Measurements from ENCODE around the gene TPRKB. TPM values are rescaled to one million over a fixed set of nuclear protein-coding genes. Genes with fewer than 3 reads are reported as not detected.

Gene TPRKB
- total and polyA plus RNA-seq, 9 of the 15 experiments (the other 6 are each of a cell fraction or from before 2014, with no cell fraction given), result 55.6 to 250 (median 112) TPM

- no peak for TF ChIP-seq STAT6 (CRISPR knock-in tag; IDR thresholded peaks at IDR 0.05)
- no peak for TF ChIP-seq ZNF324 (CRISPR knock-in tag; IDR thresholded peaks at IDR 0.05)
- no peak for TF ChIP-seq THRA (IDR thresholded peaks at IDR 0.05)
- no peak for TF ChIP-seq ARID3B (CRISPR knock-in tag; IDR thresholded peaks at IDR 0.05; ENCODE audit: borderline replicate concordance)
- no peak for TF ChIP-seq BCL6 (CRISPR knock-in tag; IDR thresholded peaks at IDR 0.05)
- no peak for TF ChIP-seq ZSCAN29 (IDR thresholded peaks at IDR 0.05)
- TF ChIP-seq SNRNP70 (optimal IDR thresholded peaks at IDR 0.05; ENCODE audit: low read depth, low read length), result no peak
- no peak for TF ChIP-seq RCOR1 (IDR thresholded peaks at IDR 0.05; ENCODE audit: borderline replicate concordance in 1 of 2, low read depth in 2 of 2, low read length in 2 of 2)
- TF ChIP-seq PML (IDR thresholded peaks at IDR 0.05; ENCODE audit: low read length), result peak; percentile 70; the same call in 1 of the 2 replicates
- no peak for TF ChIP-seq ZNF584 (CRISPR knock-in tag; IDR thresholded peaks at IDR 0.05; ENCODE audit: low read depth)
- no peak for TF ChIP-seq IRF2 (CRISPR knock-in tag; IDR thresholded peaks at IDR 0.05)
- no peak for TF ChIP-seq NR3C1 (CRISPR knock-in tag; IDR thresholded peaks at IDR 0.05)
- TF ChIP-seq SMAD1 (IDR thresholded peaks at IDR 0.05; ENCODE audit: low read depth, low read length, partially characterized antibody), result peak; percentile 71
- TF ChIP-seq CBX1 (IDR thresholded peaks at IDR 0.05; ENCODE audit: low read depth), result peak; percentile 96
- TF ChIP-seq ETV5 (CRISPR knock-in tag; IDR thresholded peaks at IDR 0.05; ENCODE audit: low read depth), result peak; percentile 98
- 0 out of 2 replicates have a peak, but pooled peaks have one; percentile 15 for TF ChIP-seq ZNF12 (CRISPR knock-in tag; IDR thresholded peaks at IDR 0.05)
- TF ChIP-seq RBBP5 (IDR thresholded peaks at IDR 0.05; ENCODE audit: borderline replicate concordance, insufficient read depth, low read length, poor library complexity, severe bottlenecking), result peak; percentile 69
- no peak for TF ChIP-seq U2AF1 (optimal IDR thresholded peaks at IDR 0.05; ENCODE audit: low read depth, low read length)
Observed at GRCh38 chr2:73736855-73737779, at the start of gene TPRKB (continued).

Measured in K562 (cell line).